Measurements from ENCODE around the gene SPTBN2.

Gene SPTBN2

DNA sequence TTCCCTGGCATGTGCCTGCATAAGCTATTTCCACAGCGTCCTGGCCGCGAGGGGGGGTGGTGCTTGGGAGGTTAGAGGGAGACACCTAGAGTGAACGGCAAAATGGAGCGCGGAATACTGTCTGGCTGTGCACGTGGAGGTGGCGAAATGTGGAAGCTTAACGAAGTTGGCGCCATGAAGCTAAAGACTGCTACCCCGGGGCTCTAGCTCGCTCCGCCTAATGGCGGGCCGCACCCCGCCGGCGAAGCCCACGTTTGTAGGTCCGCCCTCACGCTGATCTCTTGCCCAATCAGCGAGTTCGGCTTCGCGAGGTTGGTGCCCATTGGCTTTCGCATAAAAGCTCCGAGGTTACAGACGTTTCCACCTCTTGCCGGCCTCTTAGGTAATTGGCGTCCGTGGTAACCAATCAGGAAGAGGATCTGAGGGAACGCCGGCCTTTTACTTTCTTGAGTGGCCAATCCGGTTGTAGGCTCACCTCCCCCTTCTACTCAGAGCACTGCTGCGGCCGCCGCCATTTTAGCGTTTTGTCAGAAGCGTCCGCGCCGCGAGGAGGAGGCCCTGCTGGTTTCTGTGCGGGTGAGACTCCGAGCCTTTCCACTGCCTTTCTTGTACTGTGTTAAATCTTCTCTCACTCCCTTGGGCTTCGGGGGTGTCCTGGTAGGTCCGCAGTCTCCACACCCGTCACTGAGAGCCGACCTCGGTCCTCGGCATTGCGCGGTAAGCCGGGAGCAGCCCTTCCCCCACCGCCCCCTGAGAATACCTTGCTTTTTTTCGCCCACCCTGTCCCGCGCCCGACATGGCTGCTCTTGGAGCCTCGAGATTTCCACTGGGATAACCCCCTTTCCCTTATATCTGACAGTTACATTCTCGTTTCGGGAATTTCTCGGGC lies 90.6 kb downstream of the SPTBN2 start, which contains the start of gene RBM4:
RBM4 (plus strand) TSS at position 527 of the 889 bp plus-strand sequence. CDS start 1,009 bp downstream, outside the sequence.
- peak; percentile 90 for DNase-seq

GRCh38 chr11:66637557-66638176 lies 91.3 kb downstream of the SPTBN2 start:
- peak; percentile 18 for DNase-seq

DNA sequence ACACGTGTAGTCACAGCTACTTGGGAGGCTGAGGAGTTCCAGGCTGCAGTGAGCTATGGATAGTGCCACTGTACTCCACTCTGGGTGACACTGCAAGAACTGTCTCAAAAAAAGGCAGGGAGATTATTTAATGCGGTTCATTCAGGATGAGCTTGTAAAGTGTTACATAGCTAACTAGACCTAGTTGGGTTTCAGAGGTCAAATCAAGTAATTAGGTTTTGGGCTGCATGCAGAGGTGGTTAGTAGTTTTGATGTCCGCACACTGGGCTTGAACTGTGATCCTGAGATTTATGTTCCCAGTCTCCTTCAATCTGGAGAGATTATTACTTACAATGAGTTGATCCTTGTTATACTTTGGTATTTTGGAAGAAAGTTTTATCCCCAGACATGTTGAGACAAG lies 92.6 kb downstream of the SPTBN2 start:
- no peak for DNase-seq
